Vagina (tissue), 2 donors: Measurements from ENCODE around the gene AGPAT2.

Source experiments
- CTCF ChIP-seq, 3 experiments: fragments of 450-650 bp in 2 of 3; fragments of 200-600 bp in 1 of 3; sonication (generic) in 1 of 3; IDR thresholded peaks; one replicate each; pipeline ENCODE4 v1.5.1; 2017 to 2019; ENCODE audit warnings: antibody characterized with exemption in 3 of 3, mild to moderate bottlenecking in 2 of 3, moderate library complexity in 2 of 3
- POLR2A ChIP-seq, 2 donors: fragments of 450-650 bp; IDR thresholded peaks; one replicate each; pipeline ENCODE4 v1.6.1; 2017; ENCODE audit warnings: antibody characterized with exemption in 2 of 2, mild to moderate bottlenecking in 2 of 2, moderate library complexity in 2 of 2

GRCh38 chr9:136678034-136678433 is 9.2 kb downstream of the AGPAT2 start:
- TF ChIP-seq CTCF (IDR thresholded peaks at IDR 0.05) (no peak), POLR2A (IDR thresholded peaks at IDR 0.05) (no peak)
